Measurements from ENCODE around the gene WNT1.

- no peak for TF ChIP-seq SPI1 (IDR thresholded peaks at IDR 0.05; ENCODE audit: low read depth, low read length)
- TF ChIP-seq POLR2A (IDR thresholded peaks at IDR 0.05; ENCODE audit: low read depth, low read length): no peak
- TF ChIP-seq TAF1 (IDR thresholded peaks at IDR 0.05; ENCODE audit: low read depth, low read length): no peak
- no peak for TF ChIP-seq POLR2AphosphoS5 (IDR thresholded peaks at IDR 0.05; ENCODE audit: low read depth, low read length)
Measured at GRCh38 chr12:48977290-48978281, 536 bp upstream of the WNT1 start.

Data from GM12891 (cell line).